ENCODE data around the gene PEX10.

DNA sequence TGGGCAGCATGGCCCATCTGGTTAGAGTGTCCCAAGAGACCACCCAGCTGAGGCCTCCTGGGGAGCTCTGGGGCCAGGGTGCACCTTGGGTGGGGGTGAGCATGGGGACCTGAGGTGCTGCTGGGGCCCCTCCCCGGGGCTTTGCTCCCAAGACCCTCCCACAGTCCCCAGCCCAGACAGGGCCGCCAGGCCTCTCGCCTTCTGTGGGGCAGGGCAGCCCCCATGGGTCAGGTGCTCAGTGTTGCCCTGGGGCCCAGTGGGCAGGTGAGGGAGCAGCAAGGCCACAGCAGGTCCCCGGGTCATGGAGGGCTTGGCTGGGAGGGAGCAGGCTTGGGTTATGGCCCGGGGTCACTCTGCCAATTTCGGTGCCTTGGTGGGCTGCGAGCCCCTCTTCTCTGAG lies 24.5 kb upstream of the PEX10 start:
- TF ChIP-seq CTCF (IDR thresholded peaks at IDR 0.05), result no peak
- no peak for TF ChIP-seq POLR2A (IDR thresholded peaks at IDR 0.05)
